HG03558 (cell line): ENCODE data around the gene TM9SF4.
"Not testable (repeated sequence)": the region's sequence is repeated elsewhere in the genome, so short reads cannot be mapped to it uniquely, and the experiment has no call there.

Experiments
- ATAC-seq: cut with Tn5 transposase; IDR thresholded peaks from one replicate; pipeline ENCODE4 v1.9.1; 2021; ENCODE audit warnings: moderate number of reproducible peaks; ENCODE audit not compliant: unreplicated experiment; ENCODE audit errors: extremely low read depth

The TM9SF4 gene

DNA sequence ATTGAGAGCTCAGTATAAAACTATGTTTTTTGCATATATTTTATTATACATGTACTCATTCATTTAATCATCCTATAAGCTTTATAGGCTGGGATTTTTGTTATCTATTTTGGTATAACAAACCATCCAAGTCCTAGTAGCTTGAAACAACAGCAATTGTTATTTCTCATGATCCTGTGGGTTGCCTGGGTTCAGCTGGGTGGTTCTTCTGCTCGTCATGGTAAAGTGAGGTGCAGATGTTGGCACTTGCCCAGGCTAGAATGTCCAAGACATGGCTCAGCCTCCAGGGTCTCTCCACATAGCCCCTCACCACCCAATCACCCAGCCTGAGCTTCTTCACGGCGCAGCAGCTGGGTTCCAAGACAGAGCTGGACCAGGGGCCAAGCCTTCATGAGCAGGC is 20.8 kb upstream of the TM9SF4 start:
- no peak for ATAC-seq

DNA sequence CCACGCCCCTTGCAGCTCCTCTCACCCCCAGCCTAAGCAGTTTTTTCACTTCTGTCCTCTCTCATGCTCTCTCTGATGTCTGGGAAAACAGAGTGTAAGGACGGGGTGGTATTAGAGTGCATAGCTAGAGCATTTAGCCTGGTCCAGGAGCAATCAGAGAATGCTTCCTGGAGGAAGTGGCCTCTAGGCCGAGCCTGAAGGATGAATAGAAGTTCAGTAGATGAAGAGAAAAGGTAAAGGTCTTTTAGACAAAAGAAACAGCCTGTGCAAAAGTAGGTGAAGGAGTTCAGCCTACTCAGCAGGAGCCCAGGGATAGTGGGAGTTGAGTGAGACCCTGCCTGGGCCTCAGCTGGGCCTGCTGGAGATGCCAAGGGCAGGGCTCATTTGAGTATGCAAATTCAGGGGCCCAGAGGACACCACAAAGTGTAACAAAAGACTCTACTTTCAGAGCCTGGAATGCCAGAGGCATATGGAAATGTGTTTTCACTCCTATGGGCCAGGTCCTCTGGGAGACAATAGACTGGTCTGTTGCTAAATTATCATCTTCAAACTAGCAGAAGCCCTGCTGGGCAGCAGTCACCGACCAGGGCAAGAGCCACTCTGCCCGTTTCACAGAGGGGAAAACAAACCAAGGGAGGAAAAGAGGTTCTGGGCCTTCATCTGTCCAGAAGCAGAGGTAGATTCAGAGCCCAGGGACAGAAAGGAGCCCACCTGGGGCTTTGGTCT is 19.7 kb upstream of the TM9SF4 start:
- no peak for ATAC-seq

DNA sequence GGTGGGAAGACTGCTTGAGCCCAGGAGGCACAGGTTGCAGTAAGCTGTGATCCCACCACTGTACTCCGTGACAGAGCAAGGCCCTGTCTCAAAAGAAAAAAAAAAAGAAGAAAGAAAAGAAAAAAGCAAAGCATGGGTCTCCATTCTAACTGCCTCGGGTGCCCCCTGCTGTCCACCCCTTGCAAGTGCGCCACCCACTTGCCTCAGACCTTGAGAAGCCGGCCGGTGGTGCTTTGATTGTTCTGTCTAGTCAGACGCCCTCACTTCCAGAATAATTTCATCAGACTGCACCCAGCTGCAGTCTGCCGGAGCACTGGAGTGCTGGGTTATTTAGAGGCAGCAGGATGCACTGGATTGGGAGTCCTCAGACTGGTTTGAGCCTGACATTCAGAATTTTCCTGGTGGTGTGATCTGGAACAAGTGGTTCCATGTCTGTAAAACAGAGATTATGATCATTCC is 17.6 kb upstream of the TM9SF4 start:
- peak; percentile 46 for ATAC-seq

DNA sequence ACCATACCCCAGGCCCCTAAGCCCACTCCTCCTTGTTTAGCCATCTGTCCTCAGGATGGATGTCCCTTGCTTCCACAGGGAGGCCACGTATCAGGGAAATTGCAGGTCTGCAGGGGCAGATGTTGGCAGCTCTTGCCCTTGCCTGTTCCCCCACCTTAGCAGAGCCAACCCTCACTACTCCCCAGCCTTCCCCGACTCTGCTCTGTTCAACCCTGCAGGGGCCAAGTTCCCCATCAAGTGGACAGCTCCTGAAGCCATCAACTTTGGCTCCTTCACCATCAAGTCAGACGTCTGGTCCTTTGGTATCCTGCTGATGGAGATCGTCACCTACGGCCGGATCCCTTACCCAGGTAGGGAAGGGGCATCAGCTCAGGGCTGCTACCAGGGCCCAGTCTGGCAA is 10.7 kb upstream of the TM9SF4 start:
- no peak for ATAC-seq

DNA sequence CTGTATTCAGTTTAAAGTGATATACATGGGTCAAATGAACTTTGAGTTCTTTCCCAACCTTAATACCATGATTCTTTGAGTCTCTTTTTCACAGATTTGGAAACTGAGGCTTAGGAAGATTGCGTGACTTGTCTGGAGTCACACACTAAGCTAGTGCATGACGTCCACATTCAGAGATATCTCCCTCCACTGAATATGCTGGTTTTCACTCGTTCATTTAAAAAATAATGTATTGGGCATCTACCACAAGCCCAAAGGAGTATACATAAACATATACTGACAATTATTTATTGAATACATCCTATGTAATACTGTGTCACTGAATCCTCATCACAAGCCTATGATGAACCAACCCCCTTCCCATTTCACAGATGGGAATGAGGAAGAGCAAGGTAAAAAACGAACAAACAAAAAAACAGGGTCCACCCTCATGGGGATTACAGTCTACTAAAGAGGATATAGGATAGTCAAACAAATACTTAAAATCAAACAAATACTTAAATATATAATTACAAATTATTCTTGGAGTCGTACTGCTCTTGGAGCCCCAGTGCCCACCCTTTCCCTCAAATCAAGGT is 611 bp upstream of the TM9SF4 start:
- ATAC-seq: no peak

DNA sequence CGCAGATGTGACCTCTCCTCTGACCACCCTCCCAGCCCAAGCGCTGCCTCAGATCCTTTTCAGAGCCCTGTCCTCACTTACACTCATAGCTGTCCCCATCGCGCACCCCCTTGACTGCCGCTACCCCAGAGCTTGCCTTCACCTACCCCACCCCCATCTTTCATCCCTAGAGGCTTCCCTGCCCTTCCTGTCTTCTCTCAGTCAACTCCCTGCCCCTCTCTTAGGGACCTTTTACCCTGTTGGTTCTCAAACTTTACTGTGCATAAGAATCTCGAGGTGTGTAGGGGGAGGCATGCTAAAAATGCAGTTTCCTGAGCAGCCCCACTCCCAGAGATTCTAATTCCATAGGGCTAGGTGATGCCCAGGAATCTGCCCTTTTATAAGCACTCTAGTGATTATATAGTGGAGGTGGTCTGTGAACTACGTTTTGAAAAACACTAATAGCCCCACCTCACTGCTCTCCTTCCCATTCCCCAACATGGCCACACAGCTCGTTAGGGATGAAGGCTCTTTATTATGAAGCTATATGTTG is 725 bp downstream of the TM9SF4 start:
- ATAC-seq: no peak

DNA sequence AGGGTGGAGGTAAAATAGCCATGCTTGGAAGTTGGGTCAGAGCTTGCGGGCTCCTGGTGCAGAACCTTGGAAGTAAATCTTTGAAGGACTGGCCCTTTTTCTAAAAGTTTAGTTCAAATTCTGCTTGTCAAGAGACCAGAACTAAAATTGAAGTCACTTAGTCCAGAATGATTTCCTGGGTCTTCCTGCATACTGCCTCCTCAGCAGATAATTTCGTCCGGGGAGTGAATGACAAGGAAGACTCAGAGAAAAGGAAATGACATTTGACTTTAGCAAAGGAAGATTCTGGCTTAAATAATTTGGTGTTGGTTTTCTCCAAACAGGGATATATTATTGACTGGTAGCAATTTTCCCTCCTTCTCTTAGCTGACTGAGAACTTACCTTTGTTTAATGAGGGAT is 1.2 kb downstream of the TM9SF4 start:
- no peak for ATAC-seq

DNA sequence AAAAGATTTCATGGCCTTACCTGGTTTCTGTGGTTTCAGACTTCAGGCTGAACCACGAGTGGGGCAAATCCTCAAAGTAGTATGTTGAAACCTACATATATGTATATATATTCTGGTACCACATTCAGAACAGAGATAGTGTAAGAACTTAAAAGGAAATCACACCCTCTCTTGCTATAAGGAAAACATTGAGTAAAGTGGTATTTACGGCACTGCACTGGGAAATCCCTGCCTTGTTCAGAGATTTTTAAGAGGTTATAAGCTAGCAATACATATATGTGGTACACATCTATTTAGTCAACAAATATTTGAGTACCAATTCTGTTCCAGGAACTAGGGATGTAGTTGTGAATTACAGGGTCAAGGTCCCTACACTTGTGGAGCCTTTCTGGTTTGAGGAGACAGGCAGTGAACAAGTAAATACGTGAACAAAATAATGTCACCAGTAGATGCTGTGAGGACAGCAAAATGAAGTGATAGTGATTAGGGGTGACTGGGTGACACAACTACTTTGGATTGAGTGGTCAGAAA is 1.7 kb downstream of the TM9SF4 start:
- no peak for ATAC-seq

DNA sequence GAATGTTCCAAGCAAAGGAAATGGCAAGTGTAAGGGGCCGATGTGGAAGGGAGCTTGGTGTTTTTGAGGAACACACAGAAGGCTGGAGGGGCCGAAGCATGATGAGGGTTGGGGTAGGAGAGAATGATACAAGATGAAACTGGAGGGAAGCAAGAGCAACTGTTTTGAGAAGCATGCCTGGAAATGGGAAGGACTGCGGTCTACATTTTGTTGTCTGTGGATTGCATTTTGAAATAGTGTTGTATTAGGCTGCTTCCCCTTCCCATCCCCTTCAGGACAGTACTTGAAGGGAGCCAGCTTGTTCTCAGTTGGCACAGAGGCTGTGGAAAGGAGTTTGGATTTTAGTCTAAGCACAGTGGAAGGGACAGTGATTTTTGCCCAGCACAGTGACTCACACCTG is 2.2 kb downstream of the TM9SF4 start:
- ATAC-seq: no peak

DNA sequence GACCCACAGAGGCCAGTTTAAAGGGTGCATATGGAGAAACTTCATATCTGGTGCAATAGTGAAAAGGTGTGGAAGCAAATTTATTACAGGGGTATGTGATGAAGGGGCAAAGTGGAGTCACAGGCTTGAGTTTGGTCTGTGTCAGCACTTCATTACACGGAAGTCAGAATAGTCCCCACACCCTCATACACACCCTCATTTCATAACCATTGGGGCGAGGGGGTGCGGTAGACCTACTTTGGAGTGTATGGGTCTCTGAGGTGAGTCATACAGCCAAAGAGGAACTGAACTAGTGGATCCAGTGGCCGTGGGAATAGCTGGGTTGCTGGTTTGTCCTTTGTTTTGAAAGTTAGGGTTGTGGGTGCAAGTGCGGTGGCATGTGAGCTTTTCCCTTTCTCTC is 3.3 kb downstream of the TM9SF4 start:
- no peak for ATAC-seq

DNA sequence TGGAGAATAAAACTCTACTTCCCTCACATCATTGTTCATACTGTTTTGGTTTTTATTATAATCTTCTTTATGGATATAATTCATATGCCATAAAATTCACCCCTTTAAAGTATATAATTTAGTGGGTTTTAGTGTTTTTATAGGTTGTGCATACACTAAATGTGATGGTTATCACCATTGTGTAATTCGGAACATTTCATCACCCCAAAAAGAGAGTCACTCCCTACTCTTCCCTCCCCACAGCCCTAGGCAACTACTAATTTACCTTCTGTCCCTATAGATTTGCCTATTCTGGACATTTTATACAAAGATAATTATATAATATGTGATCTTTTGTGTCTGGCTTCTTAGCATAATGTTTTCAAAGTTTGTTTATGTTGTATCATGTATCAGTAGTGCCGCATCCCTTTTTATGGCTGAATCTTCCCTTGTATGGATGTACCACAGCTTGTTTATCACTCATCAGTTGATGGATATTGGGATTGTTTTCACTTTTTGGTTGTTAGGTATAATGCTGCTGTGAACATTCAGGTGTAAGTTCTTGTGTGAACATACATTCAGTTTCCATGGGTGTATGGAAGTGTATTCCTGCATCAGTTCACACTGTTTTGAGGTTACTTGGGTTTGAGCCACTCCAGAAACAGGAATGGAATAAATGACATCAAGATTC is 4.2 kb downstream of the TM9SF4 start:
- no peak for ATAC-seq

DNA sequence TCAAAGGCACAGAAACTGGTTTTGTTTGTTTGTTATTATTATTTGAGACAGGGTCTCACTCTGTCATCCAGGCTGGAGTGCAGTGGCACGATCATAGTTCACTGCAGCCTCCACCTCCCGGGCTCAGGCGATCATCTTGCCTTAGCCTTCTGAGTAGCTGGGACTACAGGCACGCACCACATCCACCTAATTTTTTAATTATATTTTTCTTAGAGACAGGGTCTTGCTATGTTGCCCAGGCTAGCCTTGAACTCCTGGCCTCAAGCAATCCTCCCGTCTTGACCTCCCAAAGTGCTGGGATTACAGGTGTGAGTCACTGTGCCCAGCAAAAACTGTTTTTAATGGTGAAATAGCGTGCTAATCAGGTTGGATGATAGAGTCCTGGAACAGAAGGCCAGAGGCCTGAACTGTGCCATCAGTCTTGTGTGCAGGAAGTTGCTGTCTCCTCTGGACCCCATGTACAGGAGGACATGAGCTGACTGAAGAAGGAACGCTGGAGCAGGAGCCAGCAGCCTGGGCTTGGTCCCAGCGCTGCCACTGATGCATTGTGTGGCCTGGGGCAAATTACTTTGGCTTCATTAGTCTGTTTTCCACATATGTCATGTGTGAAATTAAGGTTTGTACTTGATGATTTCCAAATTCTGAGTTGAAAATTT is 4.9 kb downstream of the TM9SF4 start:
- no peak for ATAC-seq

DNA sequence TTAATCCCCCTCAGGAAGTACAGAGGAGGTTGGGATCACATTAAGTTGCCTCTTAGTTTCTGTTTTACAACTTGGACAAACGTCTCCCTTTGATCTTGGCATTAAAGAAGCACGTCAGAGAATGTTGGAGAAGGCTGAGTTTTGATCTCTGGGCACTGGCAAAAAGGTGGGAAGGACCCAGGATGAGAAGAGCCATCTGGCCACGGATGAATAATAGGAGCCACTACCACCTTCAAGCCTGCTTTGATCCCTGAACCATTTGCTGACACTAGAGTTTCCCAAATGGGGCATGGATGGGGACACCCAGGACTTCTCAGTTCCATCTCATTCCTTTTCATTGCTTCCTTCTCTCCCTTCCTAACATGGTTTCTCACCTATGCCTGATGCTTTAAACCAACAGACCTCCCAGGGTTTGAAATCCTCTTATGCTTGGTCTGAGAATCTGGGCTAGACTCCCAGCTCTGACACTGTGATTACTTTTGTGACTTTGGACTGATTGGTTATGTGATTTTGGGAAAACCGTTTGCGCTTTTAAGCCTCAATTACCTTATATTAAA is 5.8 kb downstream of the TM9SF4 start:
- ATAC-seq: no peak

DNA sequence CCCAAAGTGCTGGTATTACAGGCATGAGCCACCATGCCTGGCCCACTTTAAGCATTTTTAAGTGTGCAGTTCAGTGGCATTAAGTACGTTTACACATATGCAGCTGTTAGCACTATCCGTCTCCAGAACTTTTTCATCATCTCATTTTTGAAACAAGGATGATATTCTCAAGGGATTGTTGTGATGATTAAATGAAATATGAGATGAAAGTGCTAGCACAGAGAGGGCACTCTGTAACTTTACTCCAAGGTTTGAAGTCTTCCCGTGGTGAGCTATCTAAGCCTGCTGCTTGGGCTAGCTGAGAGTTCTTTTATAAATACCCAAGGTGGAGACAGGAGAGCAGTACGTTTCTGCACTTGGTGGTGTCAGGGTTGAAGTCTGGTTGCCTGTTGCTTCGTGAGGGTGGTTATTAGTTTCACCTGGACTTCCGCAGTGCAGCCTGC is 6.6 kb downstream of the TM9SF4 start:
- ATAC-seq: no peak

DNA sequence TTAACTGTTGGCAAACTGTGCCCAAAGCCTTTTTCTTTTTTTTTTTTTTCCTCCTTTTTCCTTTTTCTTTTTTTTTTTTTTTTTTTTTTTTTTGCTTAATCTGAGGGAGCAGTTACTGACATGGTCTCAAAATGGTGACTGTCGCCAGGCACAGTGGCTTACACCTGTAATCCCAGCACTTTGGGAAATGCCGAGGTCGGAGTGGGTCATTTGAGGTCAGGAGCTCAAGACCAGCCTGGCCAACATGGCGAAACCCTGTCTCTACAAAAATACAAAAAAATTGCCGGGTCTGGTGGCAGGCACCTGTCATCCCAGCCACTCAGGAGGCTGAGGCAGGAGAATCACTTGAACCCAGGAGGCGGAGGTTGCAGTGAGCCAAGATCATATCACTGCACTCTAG is 7.3 kb downstream of the TM9SF4 start:
- ATAC-seq: not testable (repeated sequence)

DNA sequence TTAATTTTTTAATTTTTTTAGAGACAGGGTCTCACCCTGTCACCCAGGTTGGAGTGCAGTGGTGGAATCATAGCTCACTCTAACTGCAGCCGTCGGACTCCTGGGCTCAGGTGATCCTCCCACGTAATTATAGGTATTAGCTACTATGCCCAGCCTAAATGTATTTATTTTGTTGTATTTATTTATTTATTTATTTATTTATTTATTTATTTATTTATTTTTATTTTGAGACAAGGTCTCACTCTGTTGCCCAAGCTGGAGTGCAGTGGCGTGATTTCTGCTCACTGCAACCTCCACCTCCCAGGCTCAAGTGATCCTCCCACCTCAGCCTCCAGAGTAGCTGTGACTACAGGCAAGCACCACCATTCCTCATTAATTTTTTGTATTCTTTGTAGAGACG is 8.9 kb downstream of the TM9SF4 start:
- ATAC-seq: not testable (repeated sequence)

DNA sequence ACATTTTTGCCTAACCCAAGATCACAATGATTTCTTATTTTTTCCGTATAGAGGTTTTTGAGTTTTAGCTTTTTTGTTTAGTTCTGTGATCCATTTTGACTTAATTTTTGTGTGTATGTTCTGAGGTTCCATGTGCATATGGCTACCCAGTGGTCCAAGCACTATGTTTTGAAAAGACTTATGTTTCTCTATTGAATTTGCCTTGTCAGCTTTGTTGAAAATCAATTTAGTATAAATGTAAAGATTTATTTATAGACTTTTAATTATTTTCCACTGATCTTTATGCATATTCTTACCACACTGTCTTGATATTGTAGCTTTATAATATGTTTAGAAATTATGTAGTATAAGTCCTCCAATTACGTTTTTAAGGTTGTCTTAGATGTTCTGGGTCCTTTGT is 10.2 kb downstream of the TM9SF4 start:
- no peak for ATAC-seq

DNA sequence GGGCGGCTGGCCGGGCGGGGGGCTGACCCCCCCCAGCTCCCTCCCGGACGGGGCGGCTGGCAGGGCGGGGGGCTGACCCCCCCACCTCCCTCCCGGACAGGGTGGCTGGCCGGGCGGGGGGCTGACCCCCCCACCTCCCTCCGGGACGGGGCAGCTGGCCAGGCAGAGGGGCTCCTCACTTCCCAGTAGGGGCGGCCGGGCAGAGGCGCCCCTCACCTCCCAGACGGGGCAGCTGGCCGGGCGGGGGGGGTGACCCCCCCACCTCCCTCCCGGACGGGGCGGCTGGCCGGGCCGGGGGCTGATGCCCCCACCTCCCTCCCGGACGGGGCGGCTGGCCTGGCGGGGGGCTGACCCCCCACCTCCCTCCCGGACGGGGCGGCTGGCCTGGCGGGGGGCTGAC is 12.4 kb downstream of the TM9SF4 start:
- ATAC-seq: not testable (repeated sequence)

DNA sequence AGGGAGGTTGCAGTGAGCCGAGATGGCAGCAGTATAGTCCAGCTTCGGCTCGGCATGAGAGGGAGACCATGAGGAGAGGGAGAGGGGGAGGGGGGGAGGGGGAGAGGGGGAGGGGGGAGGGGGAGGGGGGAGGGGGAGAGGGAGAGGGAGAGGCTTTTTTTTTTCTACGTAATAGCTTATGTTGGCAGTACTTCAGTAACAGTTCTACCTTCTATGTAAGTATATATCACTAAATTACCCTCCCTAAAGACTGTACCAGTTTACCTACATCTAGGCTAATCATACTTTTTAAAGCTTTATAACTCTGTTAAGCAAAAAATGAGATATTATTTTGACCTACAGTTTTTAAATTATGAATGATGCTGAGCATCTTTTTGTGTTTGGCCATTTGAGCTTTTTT is 13.6 kb downstream of the TM9SF4 start:
- no peak for ATAC-seq

DNA sequence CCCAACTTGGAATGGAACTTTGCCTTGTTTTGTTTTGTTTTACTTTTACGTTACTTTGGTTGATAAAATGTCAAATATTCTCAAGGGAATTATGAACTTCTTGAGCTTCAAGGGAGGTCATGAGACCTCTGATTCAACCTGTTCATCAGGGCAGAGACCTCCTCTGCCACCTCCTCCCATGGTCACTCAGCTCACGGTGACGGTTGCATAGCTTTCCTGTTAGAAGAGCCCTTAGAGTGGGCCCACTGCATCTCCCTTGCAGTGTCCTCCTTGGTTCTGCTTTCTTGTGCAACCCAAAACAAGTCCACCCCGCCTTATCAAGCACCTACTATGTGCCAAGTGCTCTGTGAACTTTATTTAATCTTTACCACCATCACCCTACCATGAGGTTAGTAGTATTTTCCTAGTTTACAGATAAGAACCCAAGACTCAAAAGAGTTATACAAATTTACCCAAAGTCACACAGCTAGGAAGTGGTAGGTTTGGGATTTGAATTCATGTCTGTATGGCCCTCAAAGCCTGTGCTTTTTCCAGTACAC is 15.5 kb downstream of the TM9SF4 start:
- no peak for ATAC-seq
